GM21390 (cell line): ENCODE data around the gene DOCK3.
"Not testable (repeated sequence)": the region's sequence is repeated elsewhere in the genome, so short reads cannot be mapped to it uniquely, and the experiment has no call there.

ENCODE experiments used
- ATAC-seq: cut with Tn5 transposase; IDR thresholded peaks from one replicate; pipeline ENCODE4 v1.9.1; 2021; ENCODE audit not compliant: unreplicated experiment

The DOCK3 gene

DNA sequence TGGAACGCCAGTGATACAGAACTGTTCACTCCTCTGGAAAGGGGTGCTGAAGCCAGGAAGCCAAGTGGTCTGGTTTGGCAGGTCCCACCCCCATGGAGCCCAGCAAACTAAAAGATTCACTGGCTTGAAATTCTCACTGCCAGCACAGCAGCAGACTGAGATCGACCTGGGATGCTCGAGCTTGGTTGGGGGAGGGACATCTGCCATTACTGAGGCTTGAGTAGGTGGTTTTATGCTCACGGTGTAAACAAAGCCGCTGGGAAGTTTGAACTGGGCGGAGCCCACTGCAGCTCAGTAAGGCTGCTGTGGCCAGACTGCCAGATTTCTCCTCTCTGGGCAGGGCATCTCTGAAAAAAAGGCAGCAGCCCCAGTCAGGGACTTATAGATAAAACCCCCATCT, 417.4 kb downstream of the DOCK3 start:
- ATAC-seq: not testable (repeated sequence)

- not testable (repeated sequence) for ATAC-seq
These were observed 420.1 kb downstream of the DOCK3 start for GRCh38 chr3:51094838-51095237.

DNA sequence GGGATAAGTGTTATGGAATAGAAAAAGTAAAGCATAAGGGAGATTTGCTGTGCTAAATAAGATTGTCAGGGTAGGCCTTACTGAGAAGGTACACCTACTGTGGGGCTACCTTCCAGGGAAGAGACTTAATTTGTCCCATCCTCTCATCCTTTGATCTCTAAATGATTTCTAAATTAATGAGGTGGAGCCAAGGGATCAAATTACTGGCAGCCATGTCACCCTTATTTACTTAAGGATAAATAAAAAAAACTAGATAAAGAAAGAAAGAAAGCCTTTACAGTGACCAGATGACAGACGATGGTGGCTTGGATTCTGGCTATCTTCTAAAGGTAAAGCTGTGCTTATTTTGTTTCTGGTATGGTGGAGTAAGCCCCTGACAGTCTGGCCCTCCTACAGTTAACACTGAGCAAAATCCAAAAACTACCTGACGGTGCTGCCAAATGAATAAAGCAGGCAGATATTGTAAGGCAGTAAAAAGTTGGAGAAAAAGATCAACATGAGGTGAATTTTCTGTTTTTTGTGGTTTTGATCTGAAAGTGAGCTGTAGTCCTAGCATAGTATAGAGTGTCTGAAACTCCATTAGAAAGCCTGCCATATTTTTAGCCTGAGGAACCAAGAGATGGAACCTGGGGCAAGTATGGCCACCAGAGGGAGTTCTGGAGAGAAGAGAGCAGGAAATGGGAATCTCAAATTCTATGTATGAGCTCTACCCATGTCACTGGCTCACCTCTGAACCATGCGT, 425.2 kb downstream of the DOCK3 start:
- ATAC-seq: no peak

- ATAC-seq: no peak
These were observed 425.8 kb downstream of the DOCK3 start for GRCh38 chr3:51100536-51100851.

DNA sequence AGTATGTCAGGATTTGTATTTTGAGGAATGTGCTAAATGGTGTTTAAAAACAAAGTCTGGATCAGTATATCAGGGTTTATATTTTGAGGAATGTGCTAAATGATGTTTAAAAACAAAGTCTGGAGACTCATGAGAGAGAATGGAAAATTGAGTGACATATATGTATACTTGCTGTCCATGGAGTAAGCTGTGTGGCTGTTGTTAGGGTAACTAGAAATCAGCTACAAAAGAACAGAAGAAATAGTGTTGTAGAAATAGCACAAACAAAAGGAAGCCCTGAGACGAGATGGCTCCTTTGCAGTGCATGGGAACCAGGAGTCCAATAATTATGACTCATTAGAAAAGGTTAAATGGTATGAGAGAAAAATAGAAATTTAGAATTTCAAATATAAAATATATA, 427.7 kb downstream of the DOCK3 start:
- ATAC-seq: no peak

GRCh38 chr3:51106242-51106876, 431.6 kb downstream of the DOCK3 start:
- no peak for ATAC-seq

GRCh38 chr3:51110586-51110985, 435.9 kb downstream of the DOCK3 start:
- ATAC-seq: no peak

- no peak for ATAC-seq
These were observed 448.2 kb downstream of the DOCK3 start for GRCh38 chr3:51122944-51123343.

DNA sequence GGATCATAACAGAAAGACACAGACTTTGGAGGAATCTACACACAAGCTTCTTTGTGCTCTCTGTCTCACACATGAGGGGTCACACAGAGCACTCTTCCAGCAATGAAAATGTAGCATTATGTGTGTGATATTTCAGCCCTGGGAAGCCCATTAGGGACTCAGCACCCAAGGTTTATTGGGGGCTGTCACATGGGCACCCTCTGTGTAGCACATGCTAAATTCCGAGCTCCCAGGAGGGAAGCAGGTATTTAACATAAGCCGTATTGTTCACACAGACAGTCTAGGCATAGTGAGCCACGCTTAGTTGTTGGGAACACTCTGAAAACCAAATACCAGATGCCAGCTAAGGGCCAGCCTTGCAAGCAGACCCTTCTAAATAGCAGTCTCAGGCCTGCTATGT, 448.8 kb downstream of the DOCK3 start:
- ATAC-seq: no peak

GRCh38 chr3:51131607-51132006, 456.9 kb downstream of the DOCK3 start:
- not testable (repeated sequence) for ATAC-seq

DNA sequence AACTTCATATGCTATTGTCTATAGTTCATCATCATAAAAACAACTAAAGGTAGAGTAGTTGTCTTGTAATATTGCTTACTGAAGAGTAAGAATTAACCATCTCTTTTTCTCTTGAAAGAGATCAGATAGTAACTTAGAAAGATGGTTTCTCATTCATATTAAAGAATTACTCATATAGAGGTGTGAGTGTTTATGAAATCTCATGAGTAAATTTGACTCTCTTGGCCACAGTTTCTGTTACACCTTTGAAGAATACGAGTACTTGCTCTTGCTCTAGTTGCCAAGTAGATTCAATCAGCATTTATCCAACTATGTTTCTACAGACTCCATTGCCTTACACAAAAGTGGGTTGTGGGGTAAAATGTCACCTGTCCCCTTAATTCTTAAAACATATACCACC, 463.0 kb downstream of the DOCK3 start:
- ATAC-seq: no peak

DNA sequence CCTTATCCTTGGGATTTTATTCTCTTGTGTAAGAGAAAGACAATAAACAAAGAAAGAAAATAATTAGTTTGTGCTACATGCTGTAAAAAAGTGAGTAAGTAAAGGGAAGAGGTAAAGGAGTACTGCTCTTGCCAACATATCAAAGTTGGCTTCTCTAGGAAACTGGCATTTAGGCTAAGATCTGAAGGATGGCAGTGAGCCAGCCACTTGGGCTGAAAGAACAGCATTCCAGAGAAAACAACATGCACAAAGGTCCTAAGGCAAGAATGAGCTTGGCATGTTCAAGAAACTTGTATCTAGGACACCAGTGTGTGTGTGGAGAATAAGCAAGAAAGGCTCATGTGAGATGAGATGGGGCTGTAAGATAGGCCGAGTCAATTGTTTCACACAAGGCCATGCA, 464.9 kb downstream of the DOCK3 start:
- ATAC-seq: no peak

DNA sequence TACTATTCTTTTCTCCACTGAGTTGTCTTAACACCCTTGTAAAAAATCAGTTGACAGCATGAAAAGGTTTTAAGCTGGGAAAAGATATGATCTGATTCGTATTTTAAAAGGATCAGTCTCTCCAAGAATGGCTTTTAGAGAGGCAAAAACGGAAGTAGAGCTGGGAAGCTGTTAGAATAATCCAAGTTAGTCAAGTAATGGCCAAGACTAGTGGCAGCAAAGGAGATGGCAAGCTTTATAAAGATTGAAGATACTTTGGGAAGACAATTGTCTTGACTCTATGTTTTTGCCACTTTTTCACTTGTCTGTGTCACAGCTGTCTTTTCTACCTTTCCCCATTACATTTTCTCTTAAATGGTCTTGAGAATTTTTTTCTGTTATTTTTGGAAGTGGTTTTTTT, 466.8 kb downstream of the DOCK3 start:
- ATAC-seq: no peak

- ATAC-seq: no peak
These were observed 471.3 kb downstream of the DOCK3 start for GRCh38 chr3:51145811-51146585.

DNA sequence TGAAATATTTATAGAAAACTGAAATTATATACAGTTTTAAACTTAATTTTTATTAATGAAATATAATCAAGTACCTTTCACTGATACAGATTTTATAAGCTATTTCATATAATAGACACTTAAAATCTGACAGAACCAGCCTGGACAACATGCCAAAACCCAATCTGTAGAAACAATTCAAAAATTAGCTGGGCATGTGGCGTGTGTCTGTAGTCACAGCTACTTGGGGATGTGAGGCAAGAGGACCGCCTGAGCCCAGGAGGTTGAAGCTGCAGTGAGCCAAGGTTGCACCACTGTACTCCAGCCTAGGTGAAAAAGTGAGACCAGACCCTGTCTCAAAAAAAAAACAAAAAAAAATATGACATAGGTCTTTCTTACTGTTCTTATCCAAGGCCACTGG, 472.1 kb downstream of the DOCK3 start:
- ATAC-seq: no peak

DNA sequence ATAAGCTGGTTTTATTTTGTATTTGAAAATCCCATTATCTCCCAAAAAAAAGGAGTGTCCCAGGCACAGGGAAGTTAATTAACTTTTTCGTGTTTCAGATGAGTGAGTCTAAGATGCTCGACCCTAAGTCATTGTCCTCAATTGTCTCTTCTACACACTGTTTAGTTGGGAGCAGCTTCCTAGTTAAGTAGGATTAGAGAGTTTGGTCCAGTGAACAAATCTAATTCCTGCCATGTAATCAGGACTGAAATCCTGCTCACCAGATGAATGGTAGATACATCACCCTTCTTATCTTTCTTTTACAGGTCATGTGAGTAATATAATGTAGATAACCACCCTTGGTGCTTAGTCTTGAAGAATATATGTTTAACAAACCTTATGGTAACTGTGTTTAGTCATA, 481.4 kb downstream of the DOCK3 start:
- no peak for ATAC-seq

DNA sequence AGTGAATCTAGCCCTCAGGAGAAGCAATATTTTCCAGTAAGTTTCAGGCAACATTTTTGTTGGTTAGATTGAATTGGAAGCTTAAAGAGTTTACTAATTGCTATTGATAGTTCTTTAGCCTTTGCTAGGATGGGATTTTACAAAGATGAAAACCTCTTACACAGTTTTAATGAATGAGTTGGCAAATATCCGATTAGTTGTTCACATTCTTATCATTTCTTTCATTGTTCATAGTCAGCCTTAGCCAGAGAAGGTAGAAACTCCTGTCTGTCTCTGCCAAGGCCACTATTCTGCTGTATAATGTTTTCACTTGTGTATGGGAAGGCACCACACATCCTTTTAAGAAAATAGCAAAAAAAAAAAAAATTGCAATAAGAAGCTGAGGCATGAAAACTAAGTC, 488.3 kb downstream of the DOCK3 start:
- ATAC-seq: no peak

- ATAC-seq: no peak
These were observed 499.0 kb downstream of the DOCK3 start for GRCh38 chr3:51173518-51174271.

- no peak for ATAC-seq
These were observed 502.2 kb downstream of the DOCK3 start for GRCh38 chr3:51176923-51177322.

- ATAC-seq: not testable (repeated sequence)
These were observed 511.7 kb downstream of the DOCK3 start for GRCh38 chr3:51186446-51186845.

DNA sequence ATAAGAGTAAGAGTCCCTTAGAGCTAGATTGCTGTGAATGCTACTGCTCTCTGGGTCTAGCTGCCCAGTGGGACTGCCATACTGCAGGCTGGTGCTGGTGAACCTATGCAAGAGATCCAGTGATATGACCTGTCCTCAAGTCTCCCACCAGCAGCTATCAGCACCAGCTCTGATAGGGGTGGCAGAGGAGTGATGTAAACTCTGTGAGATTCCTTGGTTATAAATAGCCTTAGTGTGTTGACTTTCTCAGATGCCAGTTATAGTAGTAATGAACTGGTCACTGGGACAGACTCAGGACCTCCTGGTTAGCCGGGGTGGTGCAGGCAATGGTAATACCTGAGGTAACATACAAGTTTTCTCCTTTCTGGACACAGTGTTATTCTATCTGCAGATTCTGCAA, 515.5 kb downstream of the DOCK3 start:
- ATAC-seq: no peak
